Neural cell (in vitro differentiated cells): ENCODE measurements around the gene MYO18B. TPM values are rescaled to one million over a fixed set of nuclear protein-coding genes. Genes with fewer than 3 reads are reported as not detected.

ENCODE experiments used
- H2AFZ ChIP-seq: fragments of 200-600, 300-800 bp; sonication (generic), shearing (Covaris generic); 2 replicates; pipeline ENCODE4 v1.6.0; 2014; ENCODE audit warnings: low read depth, mild to moderate bottlenecking, antibody characterized with exemption, low read length, moderate library complexity
- H3F3A ChIP-seq: fragments of 200-600 bp; shearing (Covaris generic); 2 replicates; pipeline ENCODE4 v1.6.1; 2016; ENCODE audit warnings: mild to moderate bottlenecking, moderate library complexity, mixed read lengths, antibody characterized with exemption, low read length; ENCODE audit not compliant: insufficient read depth, poor library complexity, severe bottlenecking
- H3K27ac ChIP-seq: fragments of 200-600, 300-800 bp; sonication (generic), shearing (Covaris generic); 2 replicates; pipeline ENCODE4 v1.5.1; 2014; ENCODE audit warnings: mild to moderate bottlenecking, low read length, moderate library complexity
- H3K27me3 ChIP-seq: fragments of 300-800, 200-600 bp; sonication (generic), shearing (Covaris generic); 2 replicates; pipeline ENCODE4 v1.6.0; 2014; ENCODE audit warnings: mild to moderate bottlenecking, low read depth, low read length, moderate library complexity; ENCODE audit not compliant: insufficient read depth
- H3K36me3 ChIP-seq: fragments of 300-800, 200-600 bp; sonication (generic), shearing (Covaris generic); 2 replicates; pipeline ENCODE4 v1.5.1; 2014; ENCODE audit warnings: mild to moderate bottlenecking, antibody characterized with exemption, low read length, moderate library complexity; ENCODE audit not compliant: insufficient read depth
- H3K4me2 ChIP-seq: fragments of 300-800, 200-600 bp; sonication (generic), shearing (Covaris generic); 2 replicates; pipeline ENCODE4 v1.6.0; 2014; ENCODE audit warnings: mild to moderate bottlenecking, low read length
- H3K4me3 ChIP-seq: fragments of 300-800, 200-600 bp; sonication (generic), shearing (Covaris generic); 2 replicates; pipeline ENCODE4 v1.5.1; 2014; ENCODE audit warnings: mild to moderate bottlenecking, low read length, moderate library complexity
- H3K79me2 ChIP-seq: fragments of 200-600 bp; shearing (Covaris generic); replicated peaks from 2 replicates; pipeline ENCODE4 v1.6.0; 2014; ENCODE audit warnings: mild to moderate bottlenecking, low read length, moderate library complexity; ENCODE audit not compliant: insufficient read depth
- H3K9ac ChIP-seq: fragments of 300-800, 200-600 bp; sonication (generic), shearing (Covaris generic); 2 replicates; pipeline ENCODE4 v1.6.1; 2016; ENCODE audit warnings: mild to moderate bottlenecking, low read length, mixed read lengths
- H3K9me2 ChIP-seq: fragments of 200-600 bp; shearing (Covaris generic); 2 replicates; pipeline ENCODE4 v1.6.1; 2016; ENCODE audit warnings: mild to moderate bottlenecking, low read length, mixed read lengths; ENCODE audit not compliant: insufficient read depth
- H3K9me3 ChIP-seq: fragments of 200-600, 300-800 bp; sonication (generic), shearing (Covaris generic); 2 replicates; pipeline ENCODE4 v1.6.1; 2016; ENCODE audit warnings: mild to moderate bottlenecking, mixed run types, low read length, moderate library complexity, mixed read lengths
- H4K20me1 ChIP-seq: fragments of 200-600 bp; shearing (Covaris generic); 2 replicates; pipeline ENCODE4 v1.6.1; 2016; ENCODE audit warnings: mild to moderate bottlenecking, mixed run types; ENCODE audit not compliant: insufficient read depth
- CTCF ChIP-seq: fragments of 450-650 bp; IDR thresholded peaks from 2 replicates; pipeline ENCODE4 v1.5.1; 2014; ENCODE audit warnings: antibody characterized with exemption, mild to moderate bottlenecking, moderate library complexity; ENCODE audit not compliant: poor library complexity, severe bottlenecking
- EP300 ChIP-seq: fragments of 450-650 bp; conservative IDR thresholded peaks from 2 replicates; pipeline ENCODE4 v1.6.1; 2014; ENCODE audit warnings: antibody characterized with exemption, mild to moderate bottlenecking, moderate library complexity; ENCODE audit not compliant: poor library complexity, severe bottlenecking
- EZH2 ChIP-seq: fragments of 200-600, 300-800 bp; shearing (Covaris generic), sonication (generic); IDR thresholded peaks from 2 replicates; pipeline ENCODE4 v1.6.1; 2014; ENCODE audit warnings: antibody characterized with exemption, low read length, borderline replicate concordance, mild to moderate bottlenecking; ENCODE audit not compliant: insufficient read depth, poor library complexity, severe bottlenecking
- MXI1 ChIP-seq: fragments of 450-650 bp; conservative IDR thresholded peaks from 2 replicates; pipeline ENCODE4 v1.6.1; 2014; ENCODE audit warnings: antibody characterized with exemption, mild to moderate bottlenecking; ENCODE audit not compliant: poor library complexity, severe bottlenecking
- POLR2AphosphoS5 ChIP-seq: IDR thresholded peaks from 2 replicates; pipeline ENCODE4 v1.6.1; 2012
- RAD21 ChIP-seq: fragments of 450-650 bp; conservative IDR thresholded peaks from 2 replicates; pipeline ENCODE4 v1.6.1; 2014; ENCODE audit warnings: antibody characterized with exemption, mild to moderate bottlenecking, moderate library complexity
- SMC3 ChIP-seq: fragments of 450-650 bp; conservative IDR thresholded peaks from 2 replicates; pipeline ENCODE4 v1.6.1; 2014; ENCODE audit warnings: antibody characterized with exemption, mild to moderate bottlenecking, moderate library complexity; ENCODE audit not compliant: poor library complexity
- TAF1 ChIP-seq: IDR thresholded peaks from 2 replicates; pipeline ENCODE4 v1.6.1; 2012; ENCODE audit warnings: low read depth
- polyA plus RNA-seq: library from polyadenylated mRNA; depleted of rRNA; stranded (reverse); fragments of >200 nt; gene quantifications from 2 replicates; pipeline ENCODE4 v1.2.3, GENCODE V29; 2014
- TF ChIP-seq, protein P1 (sequence below): IDR thresholded peaks from 2 replicates; pipeline ENCODE4 v1.6.1; 2012; ENCODE audit warnings: borderline replicate concordance

The MYO18B gene
- polyA plus RNA-seq, 1 donor from 2014 or later, result 0.71 TPM

DNA sequence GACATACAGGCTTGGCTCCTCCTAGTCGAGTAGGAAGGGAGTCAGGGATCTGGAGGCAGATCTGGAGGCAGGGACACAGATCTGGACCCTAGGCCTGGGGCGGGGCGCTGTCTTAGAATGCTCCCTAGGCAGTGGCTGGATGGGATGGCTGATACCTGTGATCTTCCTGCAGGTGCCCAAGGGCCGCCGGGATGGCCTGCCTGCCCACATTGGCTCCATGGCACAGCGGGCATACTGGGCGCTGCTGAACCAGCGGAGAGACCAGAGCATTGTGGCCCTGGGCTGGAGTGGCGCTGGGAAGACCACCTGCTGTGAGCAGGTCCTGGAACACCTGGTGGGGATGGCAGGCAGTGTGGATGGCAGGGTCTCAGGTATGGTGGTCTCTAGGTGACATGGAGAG lies 35.4 kb downstream of the MYO18B start:
- no peaks in the 10 kb centered on the region for H3K79me2 ChIP-seq
- TF ChIP-seq EZH2, result no peak
- TF ChIP-seq TAF1, result no peak
- TF ChIP-seq EP300, result no peak
- no peak overlapping the region for H3K27ac ChIP-seq

GRCh38 chr22:25777870-25778269 lies 35.9 kb downstream of the MYO18B start:
- H3K4me2 ChIP-seq, result no peak overlapping the region
- H3K36me3 ChIP-seq, result no peaks in the 10 kb centered on the region
- no peak overlapping the region for H3K9ac ChIP-seq
- peak; percentile 61 for TF ChIP-seq SMC3
- TF ChIP-seq EP300, result no peak
- peak; percentile 61 for TF ChIP-seq CTCF
- peak; percentile 52 for TF ChIP-seq RAD21
- no peak overlapping the region for H3K4me3 ChIP-seq
- H3K9me2 ChIP-seq, result no peaks in the 10 kb centered on the region
- no peaks in the 10 kb centered on the region for H3K9me3 ChIP-seq
- no peaks in the 10 kb centered on the region for H3K79me2 ChIP-seq
- no peak overlapping the region for H3K27ac ChIP-seq
- H4K20me1 ChIP-seq, result no peaks in the 10 kb centered on the region
- H2AFZ ChIP-seq, result no peak overlapping the region
- no peaks in the 10 kb centered on the region for H3F3A ChIP-seq
- no peaks in the 10 kb centered on the region for H3K27me3 ChIP-seq

More for the DNA sequence above, 35.4 kb downstream of the MYO18B start:
- H2AFZ ChIP-seq, result no peak overlapping the region
- H3K9ac ChIP-seq, result no peak overlapping the region
- H3K36me3 ChIP-seq, result no peaks in the 10 kb centered on the region
- H3F3A ChIP-seq, result no peaks in the 10 kb centered on the region
- H3K4me3 ChIP-seq, result no peak overlapping the region
- no peak overlapping the region for H3K4me2 ChIP-seq
- H3K27me3 ChIP-seq, result no peaks in the 10 kb centered on the region
- no peaks in the 10 kb centered on the region for H3K9me3 ChIP-seq
- H3K9me2 ChIP-seq, result no peaks in the 10 kb centered on the region
- no peaks in the 10 kb centered on the region for H4K20me1 ChIP-seq

DNA sequence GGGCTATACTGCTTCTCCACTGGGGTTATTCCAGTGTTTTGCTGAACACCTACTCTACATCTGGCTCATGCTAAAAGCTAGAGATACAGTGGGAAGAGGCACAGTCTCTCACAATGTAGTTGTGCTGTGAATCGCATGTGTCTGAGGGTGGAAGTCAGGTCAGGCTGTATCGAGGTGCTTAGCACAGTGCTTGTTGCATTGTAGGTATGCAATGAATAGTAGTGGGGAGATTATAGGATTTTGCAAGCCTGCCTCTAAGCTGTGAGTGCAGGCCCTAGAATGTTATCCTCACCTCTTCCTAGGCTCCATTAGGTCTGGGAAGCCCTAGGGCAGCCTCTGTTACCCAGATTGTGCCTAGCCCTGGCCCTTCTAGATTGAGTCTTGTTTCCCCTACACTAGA lies 37.4 kb downstream of the MYO18B start:
- H3K4me2 ChIP-seq, result no peak overlapping the region

More for the DNA sequence above, 37.4 kb downstream of the MYO18B start:
- Histone ChIP-seq H3K36me3 (no peaks in the 10 kb centered on the region), H3F3A (no peaks in the 10 kb centered on the region), H3K27me3 (no peaks in the 10 kb centered on the region), H4K20me1 (no peaks in the 10 kb centered on the region), H3K9me3 (no peaks in the 10 kb centered on the region), H3K27ac (no peak overlapping the region), H3K4me3 (no peak overlapping the region), H3K79me2 (no peaks in the 10 kb centered on the region), H3K9ac (no peak overlapping the region), H3K9me2 (no peaks in the 10 kb centered on the region), H2AFZ (no peak overlapping the region)
- TF ChIP-seq MXI1 (no peak), EP300 (no peak), TAF1 (no peak), CTCF (no peak), POLR2AphosphoS5 (no peak), RAD21 (no peak), SMC3 (no peak)
- TF ChIP-seq, protein P1, sequence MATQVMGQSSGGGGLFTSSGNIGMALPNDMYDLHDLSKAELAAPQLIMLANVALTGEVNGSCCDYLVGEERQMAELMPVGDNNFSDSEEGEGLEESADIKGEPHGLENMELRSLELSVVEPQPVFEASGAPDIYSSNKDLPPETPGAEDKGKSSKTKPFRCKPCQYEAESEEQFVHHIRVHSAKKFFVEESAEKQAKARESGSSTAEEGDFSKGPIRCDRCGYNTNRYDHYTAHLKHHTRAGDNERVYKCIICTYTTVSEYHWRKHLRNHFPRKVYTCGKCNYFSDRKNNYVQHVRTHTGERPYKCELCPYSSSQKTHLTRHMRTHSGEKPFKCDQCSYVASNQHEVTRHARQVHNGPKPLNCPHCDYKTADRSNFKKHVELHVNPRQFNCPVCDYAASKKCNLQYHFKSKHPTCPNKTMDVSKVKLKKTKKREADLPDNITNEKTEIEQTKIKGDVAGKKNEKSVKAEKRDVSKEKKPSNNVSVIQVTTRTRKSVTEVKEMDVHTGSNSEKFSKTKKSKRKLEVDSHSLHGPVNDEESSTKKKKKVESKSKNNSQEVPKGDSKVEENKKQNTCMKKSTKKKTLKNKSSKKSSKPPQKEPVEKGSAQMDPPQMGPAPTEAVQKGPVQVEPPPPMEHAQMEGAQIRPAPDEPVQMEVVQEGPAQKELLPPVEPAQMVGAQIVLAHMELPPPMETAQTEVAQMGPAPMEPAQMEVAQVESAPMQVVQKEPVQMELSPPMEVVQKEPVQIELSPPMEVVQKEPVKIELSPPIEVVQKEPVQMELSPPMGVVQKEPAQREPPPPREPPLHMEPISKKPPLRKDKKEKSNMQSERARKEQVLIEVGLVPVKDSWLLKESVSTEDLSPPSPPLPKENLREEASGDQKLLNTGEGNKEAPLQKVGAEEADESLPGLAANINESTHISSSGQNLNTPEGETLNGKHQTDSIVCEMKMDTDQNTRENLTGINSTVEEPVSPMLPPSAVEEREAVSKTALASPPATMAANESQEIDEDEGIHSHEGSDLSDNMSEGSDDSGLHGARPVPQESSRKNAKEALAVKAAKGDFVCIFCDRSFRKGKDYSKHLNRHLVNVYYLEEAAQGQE, result no peak
